A172 (cell line): ENCODE results near the gene ANKRD34B. TPM values are rescaled to one million over a fixed set of nuclear protein-coding genes. Genes with fewer than 3 reads are reported as not detected.
A peak's percentile ranks its signal among the peaks of the same experiment; 100 is the strongest.

ENCODE experiments used
- DNase-seq: peaks from one replicate; pipeline ENCODE4 v3.0.0-alpha.2; 2015; ENCODE audit warnings: low spot score
- total RNA-seq: library from RNA; depleted of rRNA; stranded (reverse); fragments of >200 nt; shearing (Covaris generic); gene quantifications from 2 replicates; pipeline ENCODE4 v1.2.3, GENCODE V29; 2014; rRNA removed

Gene ANKRD34B
- total RNA-seq, 1 experiment from 2014 or later: not detected

DNA sequence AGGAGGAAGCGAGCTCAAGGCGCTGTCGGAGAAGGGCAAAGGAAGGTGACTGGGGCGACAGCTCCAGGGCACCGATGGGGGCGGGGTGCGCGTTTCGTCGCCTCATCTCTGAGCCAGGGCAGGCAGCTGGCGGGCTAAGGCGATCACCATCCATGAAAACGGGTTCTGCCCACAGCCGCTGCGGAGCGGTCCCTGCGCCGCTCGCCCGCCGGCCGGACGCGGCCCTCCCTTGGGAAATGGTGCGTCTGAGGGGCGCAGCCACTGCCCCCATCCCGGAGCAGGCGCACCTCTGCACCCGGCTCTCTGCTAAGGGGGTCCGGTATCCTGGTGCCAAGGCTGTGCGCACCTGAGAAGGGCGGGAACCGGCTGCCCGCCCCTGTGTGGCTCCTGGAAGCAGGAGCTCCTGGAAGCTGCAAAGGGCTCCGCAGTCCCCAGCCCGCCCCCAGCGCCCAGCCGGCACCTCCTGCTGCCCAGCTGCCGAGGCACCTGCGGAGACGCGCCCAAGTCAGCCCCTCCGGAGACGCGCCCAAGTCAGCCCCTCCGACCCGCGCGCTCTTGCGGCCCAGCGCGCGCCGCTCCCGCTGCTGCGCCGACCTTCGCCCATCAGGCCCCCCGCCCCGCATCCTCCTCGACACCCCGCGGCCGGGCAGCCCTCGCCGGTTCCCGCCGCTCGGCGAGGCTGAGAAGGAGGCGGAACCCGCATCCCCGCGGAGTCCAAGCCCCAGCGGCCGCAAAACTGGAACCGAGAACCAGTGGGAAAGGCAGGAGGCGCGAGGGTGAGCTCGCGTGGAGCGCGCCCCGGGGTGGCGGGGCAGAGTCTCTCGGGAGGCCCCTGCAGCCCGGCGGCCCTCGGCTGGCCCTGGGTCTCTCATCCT, 757 bp downstream of the ANKRD34B start:
- no peak for DNase-seq

DNA sequence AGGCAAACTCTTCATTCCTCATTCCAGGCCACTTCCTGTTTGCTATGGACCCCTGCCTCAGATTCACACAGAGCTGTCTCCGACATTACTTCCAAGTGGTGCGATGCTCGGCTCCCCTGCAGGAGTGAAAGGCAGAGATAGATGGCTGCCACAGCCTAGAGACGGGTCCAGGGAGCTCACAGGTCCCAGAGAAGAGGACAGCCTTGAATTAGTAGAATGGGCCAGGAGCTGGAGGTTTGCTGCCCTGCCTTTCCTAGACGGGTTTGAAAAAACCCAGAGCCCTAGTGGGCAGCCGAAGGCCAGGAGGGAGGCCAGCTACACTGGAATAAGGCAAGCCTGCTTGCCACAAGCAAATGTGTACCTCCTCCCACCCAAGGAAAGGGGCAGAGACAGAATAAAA, 1.8 kb downstream of the ANKRD34B start:
- no peak for DNase-seq

DNA sequence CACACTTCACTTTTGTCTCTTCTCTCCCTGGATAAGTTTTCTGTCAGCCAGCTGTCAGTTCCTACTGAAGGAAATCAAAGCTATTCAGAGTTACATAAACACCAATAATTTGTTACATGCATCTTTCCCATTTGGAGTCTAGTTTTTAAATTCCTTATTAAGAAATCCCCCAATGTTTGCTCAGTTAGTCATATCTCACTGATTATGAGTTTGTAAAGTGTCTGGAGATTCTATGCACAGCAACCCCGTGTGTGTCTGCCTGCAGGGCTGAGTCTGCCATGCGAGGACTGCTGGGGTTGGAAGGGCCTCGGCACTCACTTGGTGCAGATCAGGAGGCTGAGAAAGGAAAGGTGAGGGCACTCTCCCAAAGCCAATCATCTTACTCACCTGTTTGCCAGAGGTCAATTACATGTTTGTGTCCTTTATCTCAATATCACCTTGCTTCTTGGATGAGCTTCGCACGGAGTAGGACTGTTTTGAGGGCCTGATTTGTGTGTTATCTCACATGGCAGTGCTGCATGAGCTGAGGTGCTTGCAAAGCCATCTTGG, 3.3 kb downstream of the ANKRD34B start:
- no peak for DNase-seq

DNA sequence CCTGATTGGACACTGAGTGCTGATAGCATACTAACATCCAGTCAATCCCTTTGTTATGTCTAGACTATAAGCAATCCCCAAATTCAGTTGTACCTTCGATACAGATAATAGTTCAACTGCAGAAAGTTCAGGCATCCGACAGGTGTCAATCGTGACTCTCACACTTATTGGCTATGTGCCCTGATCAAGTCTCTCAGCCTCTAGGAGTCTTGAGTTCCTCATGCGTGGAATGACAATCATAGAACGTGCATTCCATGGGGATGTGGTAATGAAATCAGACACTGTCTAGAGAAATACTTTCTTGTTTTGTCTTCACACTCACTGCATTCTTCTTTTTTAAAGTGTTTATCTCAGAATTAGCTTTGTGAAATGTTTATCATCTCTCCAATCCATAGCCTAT, 4.8 kb downstream of the ANKRD34B start:
- DNase-seq: no peak

DNA sequence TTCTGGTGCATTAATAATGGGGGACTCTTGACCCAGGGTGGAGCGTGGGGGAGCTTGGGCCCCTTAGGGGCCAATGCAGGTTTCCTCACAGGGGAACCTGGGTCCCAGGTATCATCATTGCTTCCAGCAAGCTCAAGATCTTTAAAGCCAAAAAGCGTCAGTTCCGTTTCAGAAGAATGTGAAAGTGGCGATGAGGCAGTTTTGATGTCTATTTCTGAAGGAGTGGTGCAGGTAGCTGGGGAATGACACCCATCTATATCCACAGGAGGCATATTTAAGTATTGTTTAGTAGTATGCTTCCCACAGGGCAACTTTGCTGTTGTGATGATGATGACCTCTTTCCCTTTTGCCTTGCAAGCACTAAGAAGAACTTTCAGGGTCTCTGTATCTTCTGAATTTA, 10.8 kb downstream of the ANKRD34B start:
- no peak for DNase-seq

DNA sequence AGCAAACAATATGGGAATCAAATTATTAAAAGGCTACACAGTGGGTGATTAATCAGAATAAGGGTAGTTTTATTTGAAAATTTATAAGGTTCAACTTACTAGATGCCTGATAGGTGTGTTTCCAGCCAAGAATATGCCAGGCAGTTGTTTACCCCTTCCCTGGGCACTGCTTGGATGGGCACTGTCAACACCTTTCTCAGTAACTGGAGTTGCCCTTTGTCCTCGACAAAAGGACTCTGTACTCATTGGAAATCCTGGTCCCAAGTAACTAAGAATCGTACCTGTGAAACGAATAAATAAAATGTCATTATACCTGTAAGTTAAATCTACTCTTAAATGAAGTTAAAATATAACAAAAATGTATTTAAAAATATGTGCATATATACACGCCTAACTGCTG, 15.0 kb downstream of the ANKRD34B start:
- no peak for DNase-seq

DNA sequence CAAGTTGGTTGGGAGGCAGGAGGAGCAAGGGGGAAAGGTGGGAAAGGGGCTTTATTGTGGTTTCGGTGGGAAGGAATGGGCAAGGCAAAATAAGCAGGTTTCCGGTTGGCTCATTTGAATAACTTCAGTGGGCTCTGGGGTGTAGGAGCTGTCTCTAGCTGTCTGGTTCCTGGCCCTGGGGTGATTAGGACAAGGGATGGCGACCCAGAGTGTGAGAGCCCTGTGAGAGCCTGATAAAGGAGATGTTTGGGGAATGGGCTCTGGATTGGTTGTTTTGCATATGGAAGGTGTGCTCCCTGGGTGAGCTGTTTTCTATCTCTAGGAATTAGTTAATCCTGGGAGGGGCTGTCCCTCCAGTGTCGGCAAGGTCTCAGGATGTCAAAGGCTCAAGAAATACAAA, 15.4 kb downstream of the ANKRD34B start:
- DNase-seq: no peak

DNA sequence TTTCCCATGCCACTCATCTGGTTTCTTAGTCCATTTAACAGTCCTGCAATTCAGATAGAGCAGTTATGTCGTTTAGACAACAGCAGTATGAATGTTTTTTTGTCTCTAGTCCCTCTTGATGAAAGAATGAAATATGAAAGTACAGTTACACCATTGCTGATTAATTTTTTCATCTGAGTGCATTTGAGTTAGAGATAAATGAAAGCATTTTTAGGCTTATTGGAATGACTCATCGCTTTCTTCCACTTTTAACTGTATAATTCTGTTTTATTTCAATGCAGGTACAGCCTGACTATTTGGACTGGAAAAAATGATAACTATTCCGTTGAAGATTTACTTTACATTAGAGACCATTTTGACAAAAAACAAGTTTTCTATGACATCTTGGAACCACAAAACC, 28.7 kb downstream of the ANKRD34B start:
- DNase-seq: no peak

DNA sequence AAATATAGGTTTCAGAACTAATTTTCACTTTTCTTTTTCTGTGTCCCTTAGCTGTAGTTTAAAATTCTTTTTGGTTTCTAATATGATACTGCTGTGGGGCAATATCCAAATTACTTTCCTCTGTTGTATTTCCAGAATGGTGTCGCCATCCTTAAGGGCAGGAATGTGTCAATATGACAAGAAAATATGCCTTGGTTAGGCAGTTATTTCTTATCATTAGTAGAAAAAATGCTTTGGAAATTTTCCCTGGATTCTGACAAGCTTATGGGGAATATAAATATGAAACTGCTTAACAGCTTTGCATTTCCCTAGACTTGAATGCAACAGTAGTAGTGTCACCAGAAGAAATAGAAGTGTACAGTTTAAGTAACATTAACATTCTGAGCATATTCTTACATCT, 29.4 kb downstream of the ANKRD34B start:
- no peak for DNase-seq

DNA sequence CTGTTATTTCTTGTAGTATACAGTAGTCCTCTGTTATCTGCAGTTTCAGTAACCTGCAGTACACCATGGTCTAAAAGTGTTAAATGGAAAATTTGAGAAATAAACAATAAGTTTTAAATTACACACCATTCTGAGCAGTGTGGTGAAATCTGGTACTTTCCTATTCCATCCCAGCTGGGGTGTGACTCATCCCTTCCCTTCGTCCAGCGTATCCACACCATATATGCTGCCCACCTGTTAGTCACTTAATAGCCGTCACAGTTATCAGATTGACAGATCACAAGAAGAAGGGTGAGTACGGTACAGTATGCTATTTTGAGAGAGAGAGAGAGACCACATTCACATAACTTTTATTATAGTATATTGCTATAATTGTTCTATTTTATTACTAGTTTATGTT, 53.3 kb downstream of the ANKRD34B start:
- peak; percentile 92 for DNase-seq

DNA sequence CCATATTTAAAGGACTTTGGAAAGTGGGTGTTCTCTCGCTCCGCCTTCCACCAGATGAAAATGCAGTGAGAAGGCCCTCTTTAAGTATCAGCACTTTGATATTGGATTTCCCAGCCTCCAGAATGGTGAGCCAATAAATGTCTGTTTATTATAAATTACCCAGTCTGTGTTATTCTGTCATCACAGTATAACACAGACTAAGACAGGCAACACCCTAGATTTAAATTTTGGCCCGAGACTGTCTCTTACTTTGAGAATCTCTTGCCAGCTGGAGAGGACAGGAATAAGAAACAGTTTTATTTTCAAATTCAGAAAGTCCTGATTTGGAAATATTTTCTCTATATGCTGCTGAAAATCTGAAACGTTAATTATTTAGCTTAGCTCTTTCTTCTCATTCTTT, 60.7 kb downstream of the ANKRD34B start:
- no peak for DNase-seq

DNA sequence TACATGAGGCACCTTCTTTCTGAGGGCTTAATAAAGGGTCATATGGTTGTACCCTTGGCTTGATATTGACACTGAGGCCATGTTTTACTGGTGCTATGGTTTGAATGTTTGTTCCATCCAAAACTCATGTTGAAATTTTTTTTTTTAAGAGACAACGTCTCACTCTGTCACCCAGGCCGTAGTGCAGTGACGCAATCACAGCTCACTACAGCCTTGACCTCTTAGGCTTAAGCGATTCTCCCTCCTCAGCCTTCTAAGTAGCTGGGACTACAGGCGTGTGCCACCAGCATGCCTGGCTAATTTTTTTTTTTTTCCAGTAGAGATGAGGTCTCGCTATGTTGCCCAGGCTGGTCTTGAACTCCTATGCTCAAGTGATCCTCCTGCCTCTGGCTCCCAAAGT, 61.2 kb downstream of the ANKRD34B start:
- DNase-seq: no peak

DNA sequence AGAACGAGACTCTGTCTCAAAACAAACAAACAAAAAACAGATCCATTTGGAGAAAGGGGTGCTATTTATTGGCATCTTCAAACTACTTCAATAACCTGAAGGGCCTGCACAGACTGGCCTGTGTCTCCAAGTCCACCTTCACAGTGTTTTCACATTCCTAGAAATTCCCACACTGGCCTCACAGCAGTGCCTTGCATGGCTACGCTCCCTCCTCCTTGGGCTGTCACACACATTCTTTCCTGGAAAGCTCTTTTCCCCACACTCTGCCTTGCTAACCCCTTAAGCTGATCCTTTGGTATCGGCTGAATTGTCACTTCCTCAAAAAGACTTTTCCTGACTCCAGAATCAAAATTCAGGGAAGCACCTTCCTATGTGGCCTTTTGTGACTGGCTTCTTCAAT, 62.4 kb downstream of the ANKRD34B start:
- no peak for DNase-seq

Other genes with a start within 250 kb of the ANKRD34B start
- gene ZFYVE16, start 162.2 kb downstream of the ANKRD34B start, total RNA-seq: 21.4 and 31.6 TPM in 2 replicates
- gene FAM151B, start 82.2 kb downstream of the ANKRD34B start, total RNA-seq: 0.98 and 1.9 TPM in 2 replicates
- gene MSH3, start 84.4 kb upstream of the ANKRD34B start, total RNA-seq: 16.1 and 21.4 TPM in 2 replicates
- 147 and 155 TPM in 2 replicates for gene DHFR, start 84.7 kb upstream of the ANKRD34B start, total RNA-seq